Activated CD8-positive, alpha-beta T cell treated with anti-CD3 and anti-CD28 coated beads for 36 hours (primary cell): ENCODE data around the gene TCN2. TPM values are rescaled to one million over a fixed set of nuclear protein-coding genes. Genes with fewer than 3 reads are reported as not detected.
A peak's percentile ranks its signal among the peaks of the same experiment; 100 is the strongest.
"Not testable (repeated sequence)": the region's sequence is repeated elsewhere in the genome, so short reads cannot be mapped to it uniquely, and the experiment has no call there.

ENCODE experiments used
- ATAC-seq: fragments of 200-7000 bp; cut with Tn5 transposase; one replicate; pipeline ENCODE4 v1.10.0; 2021; ENCODE audit warnings: mild to moderate bottlenecking, moderate library complexity
- CTCF ChIA-PET: fragments of 350-600 bp; sonication (Branson Sonifier 250); formaldehyde crosslinking; loops from one replicate; lab custom pipeline; 2021; ENCODE audit warnings: antibody characterized with exemption; lab: Charles Lee
- POLR2A ChIA-PET: fragments of 350-600 bp; sonication (Branson Sonifier 250); formaldehyde crosslinking; loops from one replicate; lab custom pipeline; 2021; ENCODE audit warnings: antibody characterized with exemption; lab: Charles Lee
- DNase-seq: peaks from one replicate; pipeline ENCODE4 v3.0.0-alpha.2; 2020
- H3K27ac Mint-ChIP-seq: one replicate; pipeline ENCODE4 v1.8.0; 2021; ENCODE audit warnings: mild to moderate bottlenecking, mixed read lengths
- H3K27me3 Mint-ChIP-seq: one replicate; pipeline ENCODE4 v1.8.0; 2021; ENCODE audit warnings: mixed read lengths
- H3K36me3 Mint-ChIP-seq: one replicate; pipeline ENCODE4 v1.8.0; 2021; ENCODE audit warnings: low read depth, mixed read lengths
- H3K4me1 Mint-ChIP-seq: one replicate; pipeline ENCODE4 v1.8.0; 2021; ENCODE audit warnings: low read depth, mixed read lengths
- H3K4me3 Mint-ChIP-seq: one replicate; pipeline ENCODE4 v1.8.0; 2021; ENCODE audit warnings: mild to moderate bottlenecking, moderate library complexity, mixed read lengths
- H3K9me3 Mint-ChIP-seq: one replicate; pipeline ENCODE4 v1.8.0; 2021; ENCODE audit warnings: mixed read lengths
- CTCF ChIP-seq: fragments of 200-600 bp; IDR thresholded peaks from one replicate; pipeline ENCODE4 v1.8.0; 2022; ENCODE audit warnings: antibody characterized with exemption, mild to moderate bottlenecking
- intact Hi-C: fragments of 100-400 bp; cut with micrococcal nuclease; formaldehyde crosslinking; loops from one replicate; pipeline ENCODE4 v1.10.0; 2022
- total RNA-seq, 2 experiments: library from RNA; stranded (reverse); gene quantifications; one replicate each; pipeline ENCODE4 v1.2.3, GENCODE V29; 2021

Gene TCN2
- total RNA-seq, 2 experiments from 2014 or later: 0.16 TPM; not detected in 1

- Mint-ChIP-seq H3K4me1 (no peaks in the 10 kb centered on the region), H3K9me3 (no peaks in the 10 kb centered on the region), H3K27me3 (no peaks in the 10 kb centered on the region), H3K4me3 (no peak overlapping the region), H3K36me3 (no peaks in the 10 kb centered on the region), H3K27ac (no peak overlapping the region)
- intact Hi-C loops: loop anchor here (10.0 kb wide), 1 partner anchor 298 kb away; no protein-coding TSS in a partner anchor
- DNase-seq (no peak), ATAC-seq (no peak)
- ChIA-PET POLR2A (interaction anchor here (0.6 kb wide), 1 partner anchor 300 kb away, joined by 3 read pairs; no protein-coding TSS in a partner anchor), CTCF (interaction anchor here (0.7 to 1.2 kb wide), 3 partner anchors 8 to 221 kb away, joined by 3 to 5 read pairs (median 4); partner anchors contain the start of gene SLC35E4)
- no peak for TF ChIP-seq CTCF
Observed at GRCh38 chr22:30626413-30626812, 19.4 kb downstream of the TCN2 start.

- no peak for TF ChIP-seq CTCF
- Mint-ChIP-seq H3K4me1 (no peaks in the 10 kb centered on the region), H3K36me3 (no peaks in the 10 kb centered on the region), H3K9me3 (no peaks in the 10 kb centered on the region), H3K4me3 (no peak overlapping the region), H3K27me3 (no peaks in the 10 kb centered on the region), H3K27ac (no peak overlapping the region)
- intact Hi-C loops: loop anchor here (10.0 kb wide), 1 partner anchor 297 kb away; no protein-coding TSS in a partner anchor
- ChIA-PET POLR2A (no interaction called here), CTCF (no interaction called here)
- DNase-seq (no peak), ATAC-seq (no peak)
Observed at GRCh38 chr22:30627471-30627870, 20.5 kb downstream of the TCN2 start.

- TF ChIP-seq CTCF: no peak
- DNase-seq (no peak), ATAC-seq (no peak)
- Mint-ChIP-seq H3K4me1 (no peaks in the 10 kb centered on the region), H3K4me3 (no peak overlapping the region), H3K27me3 (no peaks in the 10 kb centered on the region), H3K36me3 (no peaks in the 10 kb centered on the region), H3K9me3 (no peaks in the 10 kb centered on the region), H3K27ac (no peak overlapping the region)
- ChIA-PET CTCF (interaction anchor here (0.7 to 1.1 kb wide), 2 partner anchors 22 to 114 kb away, joined by 3 read pairs; no protein-coding TSS in a partner anchor), POLR2A (no interaction called here)
- intact Hi-C loops: loop anchor here (10.0 kb wide), 1 partner anchor 296 kb away; no protein-coding TSS in a partner anchor
Observed at GRCh38 chr22:30628491-30628890, 21.5 kb downstream of the TCN2 start.

- H3K27me3 Mint-ChIP-seq, H3K36me3 Mint-ChIP-seq, H3K9me3 Mint-ChIP-seq, H3K4me3 Mint-ChIP-seq, CTCF ChIA-PET, ATAC-seq, DNase-seq, intact Hi-C loops, H3K27ac Mint-ChIP-seq, POLR2A ChIA-PET: not testable (repeated sequence)
- peaks cover 11% of the 10 kb centered on the region for H3K4me1 Mint-ChIP-seq
Observed at GRCh38 chr22:30631469-30631868, 24.5 kb downstream of the TCN2 start.

GRCh38 chr22:30634471-30635233 lies 27.7 kb downstream of the TCN2 start:
- H3K4me3 Mint-ChIP-seq: peak overlapping the region; percentile 78

More at GRCh38 chr22:30634471-30635233, 27.7 kb downstream of the TCN2 start:
- H3K27me3 Mint-ChIP-seq: no peaks in the 10 kb centered on the region
- peaks cover 21% of the 10 kb centered on the region for H3K4me1 Mint-ChIP-seq
- intact Hi-C loops: loop anchor here (1.0 kb wide), 1 partner anchor 121 kb away; no protein-coding TSS in a partner anchor
- ATAC-seq: peak; percentile 67
- POLR2A ChIA-PET: interaction anchor here (0.6 to 2.6 kb wide), 10 partner anchors 9 to 450 kb away, joined by 3 to 19 read pairs (median 4); no protein-coding TSS in a partner anchor
- H3K27ac Mint-ChIP-seq: peak overlapping the region; percentile 90
- no peaks in the 10 kb centered on the region for H3K9me3 Mint-ChIP-seq
- peaks cover 3% of the 10 kb centered on the region for H3K36me3 Mint-ChIP-seq
- CTCF ChIA-PET: interaction anchor here (0.6 to 4.7 kb wide), 55 partner anchors 8 to 458 kb away, joined by 3 to 105 read pairs (median 5); partner anchors contain the start of genes DUSP18, MORC2, PES1 and TCN2
- peak; percentile 94 for TF ChIP-seq CTCF
- DNase-seq: peak; percentile 93
